Thoracic aorta (tissue), 2 donors: ENCODE measurements around the gene CS. TPM values are rescaled to one million over a fixed set of nuclear protein-coding genes. Genes with fewer than 3 reads are reported as not detected.

Experiments
- ATAC-seq: fragments of 150-250 bp; one replicate; pipeline ENCODE4 v1.8.0; 2017; ENCODE audit warnings: low read depth; ENCODE audit not compliant: insufficient number of reproducible peaks, low FRiP score
- DNase-seq: peaks from one replicate; pipeline ENCODE4 v3.0.0-alpha.2; 2020; ENCODE audit warnings: low spot score
- H3K27ac ChIP-seq, 2 donors: fragments of 200-600 bp; sonication (generic); 1 replicate in 1 of 2; 2 replicates in 1 of 2; pipeline ENCODE4 v1.5.1; 2016; ENCODE audit warnings: mild to moderate bottlenecking in 2 of 2, moderate library complexity in 2 of 2
- H3K27me3 ChIP-seq: fragments of 200-600 bp; sonication (generic); replicated peaks from 2 replicates; pipeline ENCODE4 v1.6.0; 2016; ENCODE audit warnings: mild to moderate bottlenecking; ENCODE audit not compliant: insufficient read depth
- H3K36me3 ChIP-seq: fragments of 200-600 bp; sonication (generic); one replicate; pipeline ENCODE4 v1.5.1; 2016
- H3K4me1 ChIP-seq, 2 donors: fragments of 200-600 bp; sonication (generic); 1 replicate in 1 of 2; 2 replicates in 1 of 2; pipeline versions ENCODE4 v1.5.1 to v1.6.0; 2016; ENCODE audit warnings: low read depth in 2 of 2, mild to moderate bottlenecking in 1 of 2; ENCODE audit not compliant: control insufficient read depth in 1 of 2
- H3K4me3 ChIP-seq: fragments of 200-600 bp; sonication (generic); 2 replicates; pipeline ENCODE4 v1.5.1; 2016; ENCODE audit warnings: mild to moderate bottlenecking
- H3K9me3 ChIP-seq: fragments of 200-600 bp; sonication (generic); 2 replicates; pipeline ENCODE4 v1.5.1; 2016
- total RNA-seq, 2 donors: library from RNA; depleted of rRNA; stranded (reverse); fragments of >200 nt; gene quantifications; one replicate each; pipeline versions ENCODE4 v1.1.0 to v1.2.3, GENCODE V29; 2016
- TF ChIP-seq, protein P1 (sequence below): fragments of 200-600 bp; sonication (generic); IDR thresholded peaks from one replicate; pipeline ENCODE4 v1.5.1; 2019; ENCODE audit warnings: antibody characterized with exemption

CS gene
- total RNA-seq, 2 donors from 2014 or later = 120 to 143 TPM

GRCh38 chr12:56334490-56334793 is 34.3 kb upstream of the CS start:
- H3K36me3 ChIP-seq = no peaks in the 10 kb centered on the region
- H3K27ac ChIP-seq = peak overlapping the region; percentile 91 to 93
- TF ChIP-seq, protein P1, sequence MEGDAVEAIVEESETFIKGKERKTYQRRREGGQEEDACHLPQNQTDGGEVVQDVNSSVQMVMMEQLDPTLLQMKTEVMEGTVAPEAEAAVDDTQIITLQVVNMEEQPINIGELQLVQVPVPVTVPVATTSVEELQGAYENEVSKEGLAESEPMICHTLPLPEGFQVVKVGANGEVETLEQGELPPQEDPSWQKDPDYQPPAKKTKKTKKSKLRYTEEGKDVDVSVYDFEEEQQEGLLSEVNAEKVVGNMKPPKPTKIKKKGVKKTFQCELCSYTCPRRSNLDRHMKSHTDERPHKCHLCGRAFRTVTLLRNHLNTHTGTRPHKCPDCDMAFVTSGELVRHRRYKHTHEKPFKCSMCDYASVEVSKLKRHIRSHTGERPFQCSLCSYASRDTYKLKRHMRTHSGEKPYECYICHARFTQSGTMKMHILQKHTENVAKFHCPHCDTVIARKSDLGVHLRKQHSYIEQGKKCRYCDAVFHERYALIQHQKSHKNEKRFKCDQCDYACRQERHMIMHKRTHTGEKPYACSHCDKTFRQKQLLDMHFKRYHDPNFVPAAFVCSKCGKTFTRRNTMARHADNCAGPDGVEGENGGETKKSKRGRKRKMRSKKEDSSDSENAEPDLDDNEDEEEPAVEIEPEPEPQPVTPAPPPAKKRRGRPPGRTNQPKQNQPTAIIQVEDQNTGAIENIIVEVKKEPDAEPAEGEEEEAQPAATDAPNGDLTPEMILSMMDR = no peak
- H3K27me3 ChIP-seq = no peaks in the 10 kb centered on the region
- peak overlapping the region; percentile 78 for H3K4me3 ChIP-seq
- no peaks in the 10 kb centered on the region for H3K9me3 ChIP-seq
- DNase-seq (no peak), ATAC-seq (peak; percentile 6)
- H3K4me1 ChIP-seq = peaks cover 3 to 11% of the 10 kb centered on the region in 2 donors

DNA sequence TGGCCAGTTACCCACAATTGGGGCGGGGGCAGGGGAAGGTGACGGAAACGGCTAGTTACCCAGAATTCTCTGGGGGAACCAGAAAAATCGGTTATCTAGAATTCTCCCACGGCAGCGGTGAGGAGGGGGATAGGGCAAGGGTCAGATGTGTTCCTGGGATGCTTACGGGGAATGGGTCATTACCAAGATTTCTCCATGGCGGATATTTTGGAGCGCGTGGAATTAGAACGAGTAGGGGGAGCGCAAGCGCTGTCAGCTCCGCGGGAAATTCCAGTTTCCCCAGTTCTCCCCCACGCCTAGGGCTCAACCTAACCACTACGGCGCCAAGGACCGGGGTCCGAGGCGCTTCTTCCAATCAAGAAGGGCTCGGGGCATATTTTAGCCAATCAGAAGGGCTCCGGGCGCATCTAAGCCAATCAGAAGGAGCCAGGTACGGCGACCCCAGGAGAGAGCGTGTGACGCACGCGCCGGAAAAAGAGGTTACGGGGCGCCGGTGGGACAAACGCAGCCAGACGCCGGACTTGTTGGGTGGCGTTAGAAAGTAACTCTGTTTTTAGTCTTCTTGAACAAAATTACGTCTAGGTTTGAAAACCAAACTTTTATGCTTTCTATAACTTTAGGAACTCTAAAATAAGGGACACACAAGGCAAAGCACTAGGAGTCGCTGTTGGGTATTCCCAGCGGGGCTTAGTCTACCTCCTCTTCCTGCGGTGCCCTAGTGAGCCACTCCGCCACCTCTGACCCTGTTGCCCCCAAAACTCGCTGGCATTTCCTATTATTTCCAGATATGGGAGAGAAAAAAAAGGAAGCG is 33.8 kb upstream of the CS start, which contains the start of gene PAN2:
TSS of gene PAN2 (minus strand) at position 322 of the 811 bp plus-strand sequence. CDS start 906 bp downstream, outside the sequence.
- ATAC-seq = peak; percentile 93
- peak within 1 kb of the TSS; percentile 78 for H3K4me3 ChIP-seq
- peak; percentile 84 for DNase-seq
- no peaks in the 10 kb centered on the region for H3K36me3 ChIP-seq
- H3K4me1 ChIP-seq = peaks cover 3 to 11% of the 10 kb centered on the region in 2 donors
- no peaks in the 10 kb centered on the region for H3K9me3 ChIP-seq
- H3K27ac ChIP-seq = peak within 1 kb of the TSS; percentile 91 to 93
- no peaks in the 10 kb centered on the region for H3K27me3 ChIP-seq
- TF ChIP-seq, protein P1 = peak; percentile 59

- ATAC-seq = peak; percentile 6
- Histone ChIP-seq H3K27ac (peak overlapping the region; percentile 91 to 93), H3K4me3 (peak overlapping the region; percentile 78), H3K9me3 (no peaks in the 10 kb centered on the region), H3K4me1 (peaks cover 3 to 11% of the 10 kb centered on the region in 2 donors), H3K27me3 (no peaks in the 10 kb centered on the region), H3K36me3 (no peaks in the 10 kb centered on the region)
- TF ChIP-seq, protein P1 = no peak
- DNase-seq = no peak
These were observed 33.1 kb upstream of the CS start for GRCh38 chr12:56333197-56333678.

DNA sequence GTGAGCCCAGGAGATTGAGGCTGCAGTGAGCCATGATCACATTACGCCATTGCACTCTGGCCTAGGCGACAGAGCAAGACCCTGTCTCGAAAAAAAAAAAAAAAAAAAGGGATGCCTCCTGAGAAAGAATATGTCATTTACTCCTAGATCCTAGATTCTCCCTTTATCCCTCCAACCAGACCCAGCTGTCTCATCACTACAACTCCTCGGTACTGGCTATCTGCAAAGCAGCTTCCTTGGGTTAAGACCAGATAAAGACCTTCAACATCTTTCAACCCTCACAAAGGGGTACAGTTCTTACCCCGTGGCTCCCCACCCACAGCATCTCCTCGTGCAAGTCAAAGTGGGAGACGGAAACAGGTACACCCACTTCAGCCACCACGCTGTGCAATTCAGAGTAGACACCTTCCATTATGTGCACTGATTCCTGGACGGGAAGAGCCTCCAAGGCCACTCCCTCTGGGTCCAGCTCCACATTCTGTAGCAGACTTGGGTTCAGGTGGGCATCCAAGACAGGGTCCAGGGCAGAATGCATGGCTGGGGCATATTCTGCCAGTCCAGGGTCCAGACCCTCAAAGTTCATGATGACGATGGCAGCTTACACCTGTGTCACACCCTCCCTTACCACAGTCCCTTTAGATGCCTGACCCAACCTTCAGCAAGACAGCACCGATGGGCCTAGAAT is 32.5 kb upstream of the CS start:
- TF ChIP-seq, protein P1 = no peak
- Histone ChIP-seq H3K27me3 (no peaks in the 10 kb centered on the region), H3K27ac (peak overlapping the region; percentile 91 to 93), H3K4me3 (peak overlapping the region; percentile 78), H3K36me3 (peaks cover 1% of the 10 kb centered on the region), H3K4me1 (peaks cover 3 to 11% of the 10 kb centered on the region in 2 donors), H3K9me3 (no peaks in the 10 kb centered on the region)
- ATAC-seq = no peak
- DNase-seq = no peak

GRCh38 chr12:56330936-56331490 is 30.9 kb upstream of the CS start:
- H3K36me3 ChIP-seq = peaks cover 12% of the 10 kb centered on the region
- no peak for DNase-seq

More at GRCh38 chr12:56330936-56331490, 30.9 kb upstream of the CS start:
- TF ChIP-seq, protein P1 = no peak
- Histone ChIP-seq H3K27me3 (no peaks in the 10 kb centered on the region), H3K9me3 (no peaks in the 10 kb centered on the region), H3K27ac (no peak overlapping the region), H3K4me1 (peaks cover 3 to 11% of the 10 kb centered on the region in 2 donors), H3K4me3 (no peak overlapping the region)
- ATAC-seq = no peak
